HAP-1 (cell line): ENCODE measurements around the gene PAGE4.

Experiments
- DNase-seq, 2 experiments: peaks; one replicate each; pipeline ENCODE4 v3.0.0-alpha.2; 2016 to 2020; ENCODE audit warnings: low spot score in 2 of 2
- H3K27me3 ChIP-seq: fragments of 250-450 bp; sonication (Bioruptor Pico); 2 replicates; pipeline ENCODE4 v1.5.1; 2020; ENCODE audit warnings: low read depth, mild to moderate bottlenecking, moderate library complexity
- H3K36me3 ChIP-seq: fragments of 250-450 bp; sonication (Bioruptor Pico); replicated peaks from 2 replicates; pipeline ENCODE4 v1.5.1; 2020; ENCODE audit warnings: mild to moderate bottlenecking
- H3K4me1 ChIP-seq: fragments of 250-450 bp; sonication (Bioruptor Pico); 2 replicates; pipeline ENCODE4 v1.5.1; 2020; ENCODE audit warnings: mild to moderate bottlenecking
- H3K4me3 ChIP-seq: fragments of 250-450 bp; sonication (Bioruptor Pico); 2 replicates; pipeline ENCODE4 v1.5.1; 2020; ENCODE audit warnings: mild to moderate bottlenecking, moderate library complexity
- H3K9me3 ChIP-seq: fragments of 250-450 bp; sonication (Bioruptor Pico); 2 replicates; pipeline ENCODE4 v1.5.1; 2020; ENCODE audit warnings: mild to moderate bottlenecking, moderate library complexity
- in situ Hi-C: fragments of 300-500 bp; cut with MboI; formaldehyde crosslinking; loops from 3 replicates; pipeline ENCODE4 v1.14.3; 2020; ENCODE audit warnings: low sequenced_read_pairs, inconsistent platforms, mixed read lengths

Gene PAGE4, protein sequence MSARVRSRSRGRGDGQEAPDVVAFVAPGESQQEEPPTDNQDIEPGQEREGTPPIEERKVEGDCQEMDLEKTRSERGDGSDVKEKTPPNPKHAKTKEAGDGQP

DNA sequence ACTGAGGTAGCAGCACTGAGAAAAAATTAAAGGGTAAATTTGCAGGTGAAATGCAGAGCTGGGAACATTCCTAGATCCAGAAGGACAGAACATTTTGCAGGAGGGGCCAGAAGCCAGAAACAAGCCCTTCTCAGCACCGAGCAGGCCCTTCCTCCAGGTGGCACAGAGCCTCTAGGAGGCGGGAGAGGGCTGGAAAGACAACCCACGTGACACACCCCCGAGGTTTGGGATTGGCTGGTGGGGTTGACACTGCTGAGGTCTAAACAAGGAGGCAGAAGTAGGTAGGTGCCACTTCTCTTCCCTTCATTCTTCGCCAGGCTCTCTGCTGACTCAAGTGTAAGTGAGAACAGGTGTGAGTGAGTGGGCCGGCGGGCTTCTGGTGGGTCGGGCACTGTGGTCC lies at the start of gene PAGE4:
Gene PAGE4, plus strand, starts transcription at position 288 of the 400 bp plus-strand sequence. CDS start 1,126 bp downstream, outside the sequence.
- in situ Hi-C loops: no loop called here
- H3K36me3 ChIP-seq: no peaks in the 10 kb centered on the region
- H3K27me3 ChIP-seq: peaks cover 11% of the 10 kb centered on the region
- DNase-seq: peak in 1 of 2 experiments; percentile 41
- H3K4me1 ChIP-seq: no peaks in the 10 kb centered on the region
- no peaks in the 10 kb centered on the region for H3K9me3 ChIP-seq
- no peak within 1 kb of the TSS for H3K4me3 ChIP-seq

DNA sequence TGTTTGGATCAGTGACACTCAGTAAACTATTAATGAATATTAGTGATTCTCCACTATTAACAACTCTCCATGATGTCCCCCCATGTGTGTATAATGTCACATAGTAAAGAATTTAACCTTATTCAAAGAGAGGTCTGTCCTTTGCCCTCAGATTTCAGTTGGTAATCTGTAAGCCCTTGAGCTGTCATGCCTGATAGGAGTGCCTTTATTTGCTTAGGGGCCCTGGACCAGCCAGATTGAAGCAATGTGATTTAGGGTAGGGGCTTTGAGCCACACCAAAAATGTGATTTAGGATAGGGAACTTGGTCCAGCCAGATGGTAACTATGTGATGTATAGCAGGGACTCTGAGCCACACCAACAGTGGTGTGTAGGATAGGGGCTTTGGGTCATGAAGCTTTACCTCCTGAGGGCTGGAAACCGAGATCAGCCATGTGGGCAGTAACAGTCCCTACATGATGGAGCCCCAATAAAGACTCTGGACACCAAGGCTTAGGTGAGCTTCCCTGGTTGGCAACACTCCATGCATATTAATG lies 44.3 kb upstream of the PAGE4 start:
- peaks cover 3% of the 10 kb centered on the region; the same call in 1 of the 2 replicates for H3K27me3 ChIP-seq
- H3K9me3 ChIP-seq: no peaks in the 10 kb centered on the region
- no peaks in the 10 kb centered on the region for H3K36me3 ChIP-seq
- in situ Hi-C loops: no loop called here
- DNase-seq: no peak
- H3K4me3 ChIP-seq: no peak overlapping the region
- H3K4me1 ChIP-seq: no peaks in the 10 kb centered on the region

GRCh38 chrX:49792376-49792775 lies 36.7 kb upstream of the PAGE4 start:
- no peaks in the 10 kb centered on the region for H3K4me1 ChIP-seq
- peaks cover 4% of the 10 kb centered on the region for H3K27me3 ChIP-seq
- H3K36me3 ChIP-seq: no peaks in the 10 kb centered on the region
- H3K9me3 ChIP-seq: no peaks in the 10 kb centered on the region
- H3K4me3 ChIP-seq: no peak overlapping the region
- DNase-seq: no peak
- in situ Hi-C loops: no loop called here

- no peaks in the 10 kb centered on the region for H3K9me3 ChIP-seq
Observed at GRCh38 chrX:49793686-49794085, 35.4 kb upstream of the PAGE4 start.

GRCh38 chrX:49799828-49800227 lies 29.3 kb upstream of the PAGE4 start:
- Histone ChIP-seq H3K4me3 (no peak overlapping the region), H3K27me3 (peaks cover 6% of the 10 kb centered on the region), H3K9me3 (no peaks in the 10 kb centered on the region), H3K36me3 (no peaks in the 10 kb centered on the region), H3K4me1 (no peaks in the 10 kb centered on the region)
- in situ Hi-C loops: no loop called here
- no peak for DNase-seq

More at GRCh38 chrX:49793686-49794085, 35.4 kb upstream of the PAGE4 start:
- H3K4me1 ChIP-seq: no peaks in the 10 kb centered on the region
- no peak overlapping the region for H3K4me3 ChIP-seq
- no peaks in the 10 kb centered on the region for H3K36me3 ChIP-seq
- in situ Hi-C loops: no loop called here
- DNase-seq: no peak
- H3K27me3 ChIP-seq: peaks cover 3% of the 10 kb centered on the region; the same call in 1 of the 2 replicates

DNA sequence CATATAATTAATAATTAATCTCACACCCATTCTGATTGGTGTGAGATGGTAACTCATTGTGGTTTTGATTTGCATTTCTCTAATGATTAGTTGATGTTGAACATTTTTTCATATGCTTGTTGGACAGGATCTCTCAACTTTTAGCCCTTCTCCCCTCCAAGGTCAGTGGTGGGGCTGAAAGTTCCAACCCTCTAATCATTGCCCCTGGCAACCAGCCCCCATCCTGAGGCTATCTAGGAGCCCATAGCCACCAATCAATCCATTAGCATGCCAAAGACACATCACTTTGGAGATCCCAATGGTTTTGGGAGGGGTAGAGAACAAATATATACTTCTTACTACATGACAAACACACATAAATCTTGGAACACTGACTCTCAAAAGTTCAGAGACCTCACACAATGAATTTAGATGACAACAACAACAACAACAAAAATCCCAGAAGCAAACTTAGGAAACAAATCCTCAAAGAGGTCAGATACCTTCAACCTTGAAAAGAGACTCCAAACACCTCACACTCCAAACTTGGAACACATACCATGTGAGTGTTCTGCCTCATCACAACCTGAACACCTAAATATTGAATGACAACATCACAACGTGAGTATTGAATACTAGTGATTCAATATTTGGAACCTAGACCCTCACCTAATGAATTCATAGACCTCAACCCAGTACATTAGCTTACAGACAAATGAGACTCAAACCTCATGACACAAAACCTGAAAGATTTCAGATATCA lies 19.0 kb upstream of the PAGE4 start:
- in situ Hi-C loops: no loop called here
- no peaks in the 10 kb centered on the region for H3K9me3 ChIP-seq
- H3K4me3 ChIP-seq: no peak overlapping the region
- peaks cover 4% of the 10 kb centered on the region for H3K36me3 ChIP-seq
- no peaks in the 10 kb centered on the region for H3K27me3 ChIP-seq
- H3K4me1 ChIP-seq: no peaks in the 10 kb centered on the region
- DNase-seq: peak in 1 of 2 experiments; percentile 24

- in situ Hi-C loops: no loop called here
- no peaks in the 10 kb centered on the region for H3K4me1 ChIP-seq
Observed at GRCh38 chrX:49812177-49812576, 16.9 kb upstream of the PAGE4 start.

DNA sequence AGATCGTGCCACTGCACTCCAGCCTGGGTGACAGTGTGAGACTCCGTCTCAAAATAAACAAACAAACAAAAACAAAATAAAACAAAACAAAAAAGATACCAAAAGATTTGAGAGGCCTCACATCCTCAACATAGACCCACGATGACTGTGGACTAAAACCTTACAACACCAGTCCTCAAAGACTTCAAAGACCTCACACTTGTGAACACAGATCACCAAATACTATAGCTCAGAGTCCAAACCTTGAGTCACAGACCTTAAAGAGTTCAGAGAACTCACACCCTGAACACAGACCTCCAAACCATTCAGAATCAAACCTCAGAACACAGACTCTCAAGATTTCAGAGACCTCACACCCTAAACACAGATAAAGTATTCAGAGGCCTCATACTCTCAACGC lies 12.7 kb upstream of the PAGE4 start:
- H3K27me3 ChIP-seq: no peaks in the 10 kb centered on the region
- in situ Hi-C loops: no loop called here
- no peaks in the 10 kb centered on the region for H3K9me3 ChIP-seq
- DNase-seq: no peak
- no peaks in the 10 kb centered on the region for H3K36me3 ChIP-seq
- H3K4me1 ChIP-seq: no peaks in the 10 kb centered on the region
- no peak overlapping the region for H3K4me3 ChIP-seq

More at GRCh38 chrX:49812177-49812576, 16.9 kb upstream of the PAGE4 start:
- Histone ChIP-seq H3K36me3 (peaks cover 4% of the 10 kb centered on the region), H3K4me3 (no peak overlapping the region), H3K9me3 (no peaks in the 10 kb centered on the region), H3K27me3 (no peaks in the 10 kb centered on the region)
- DNase-seq: no peak

DNA sequence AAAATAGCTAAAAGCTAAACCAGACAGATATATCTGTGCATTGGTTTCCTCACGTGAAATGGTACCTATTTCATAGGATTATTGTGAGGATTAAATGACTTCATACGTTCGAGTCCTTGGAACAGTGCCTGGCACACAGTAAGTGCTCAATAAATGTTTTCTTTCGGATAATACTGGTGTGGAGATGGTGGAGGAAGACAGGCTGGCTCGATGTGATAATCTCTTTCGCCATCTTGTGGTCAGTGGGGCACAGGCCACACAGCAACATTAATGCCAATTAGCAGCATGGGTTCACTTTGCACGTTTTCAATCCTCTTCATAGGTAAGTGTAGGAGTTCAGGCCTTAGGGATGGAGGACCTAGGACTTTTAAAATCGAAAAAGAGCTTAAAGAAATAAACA lies 9.3 kb downstream of the PAGE4 start:
- Histone ChIP-seq H3K36me3 (no peaks in the 10 kb centered on the region), H3K27me3 (peaks cover 5% of the 10 kb centered on the region; the same call in 1 of the 2 replicates), H3K4me3 (no peak overlapping the region), H3K9me3 (no peaks in the 10 kb centered on the region), H3K4me1 (no peaks in the 10 kb centered on the region)
- peak; percentile 27 to 54 for DNase-seq
- in situ Hi-C loops: no loop called here

GRCh38 chrX:49840679-49841078 lies 11.6 kb downstream of the PAGE4 start:
- peak; percentile 65 to 86 for DNase-seq
- Histone ChIP-seq H3K4me1 (no peaks in the 10 kb centered on the region), H3K4me3 (no peak overlapping the region), H3K9me3 (no peaks in the 10 kb centered on the region), H3K36me3 (no peaks in the 10 kb centered on the region), H3K27me3 (no peaks in the 10 kb centered on the region)
- in situ Hi-C loops: no loop called here

- H3K4me1 ChIP-seq: no peaks in the 10 kb centered on the region
- no peaks in the 10 kb centered on the region for H3K27me3 ChIP-seq
- DNase-seq: no peak
- in situ Hi-C loops: no loop called here
- no peak overlapping the region for H3K4me3 ChIP-seq
- no peaks in the 10 kb centered on the region for H3K9me3 ChIP-seq
- no peaks in the 10 kb centered on the region for H3K36me3 ChIP-seq
Observed at GRCh38 chrX:49842621-49843020, 13.5 kb downstream of the PAGE4 start.

DNA sequence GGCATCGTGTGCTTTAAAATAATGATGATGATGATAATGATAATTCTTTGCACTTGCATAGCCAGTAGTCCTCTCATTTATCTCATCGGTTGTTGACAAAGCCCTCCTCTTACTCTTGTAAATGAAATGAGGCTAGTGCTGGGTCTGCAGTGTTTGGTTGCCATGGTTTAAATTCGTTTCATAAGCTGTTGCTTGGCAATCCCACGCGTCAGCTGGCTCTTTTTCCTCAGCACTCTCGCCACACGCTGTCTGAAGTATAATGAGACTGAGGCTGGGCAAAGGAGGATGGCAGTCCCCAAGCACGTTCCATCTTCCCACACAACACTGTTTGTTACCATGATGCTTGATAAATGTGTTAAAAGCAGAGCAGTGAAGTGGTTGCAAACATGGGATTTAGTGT lies 15.5 kb downstream of the PAGE4 start:
- in situ Hi-C loops: no loop called here
- Histone ChIP-seq H3K4me1 (no peaks in the 10 kb centered on the region), H3K9me3 (no peaks in the 10 kb centered on the region), H3K4me3 (no peak overlapping the region), H3K27me3 (0 out of 2 replicates have a peak, but pooled peaks cover 2% of the 10 kb centered on the region), H3K36me3 (no peaks in the 10 kb centered on the region)
- no peak for DNase-seq

DNA sequence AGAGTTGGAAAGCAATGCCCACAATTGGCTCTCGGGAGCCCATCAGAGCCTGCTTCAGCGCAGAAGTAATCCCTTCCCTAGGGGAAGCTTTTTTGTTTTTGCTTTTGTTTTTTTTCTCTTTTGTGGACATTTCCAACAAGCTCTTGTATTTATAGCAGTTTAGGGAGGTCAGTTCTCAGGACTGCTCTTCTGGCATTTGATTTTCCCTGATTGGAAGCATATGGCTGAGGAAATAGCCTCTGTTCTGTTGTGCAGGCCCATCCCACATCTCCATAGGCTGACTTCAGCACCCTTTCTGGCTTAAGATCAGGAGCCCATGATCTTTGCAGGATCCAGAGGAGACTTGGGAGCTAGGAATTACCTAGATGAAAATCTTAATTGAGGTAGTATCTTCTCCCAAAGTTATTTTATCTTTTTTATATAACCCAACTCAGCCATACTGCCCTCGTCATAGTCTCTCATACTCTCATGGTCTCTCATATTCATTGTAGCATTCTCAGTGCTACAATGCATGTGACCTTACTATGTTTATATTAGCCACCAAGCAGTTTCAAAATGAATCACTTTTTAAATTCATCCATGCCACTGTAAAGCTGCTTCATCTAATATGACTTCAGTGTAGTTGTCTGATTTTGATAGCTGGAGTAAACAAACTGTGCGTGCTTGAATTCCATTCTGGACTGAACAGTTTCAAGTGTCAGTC lies 16.7 kb downstream of the PAGE4 start:
- 0 out of 2 replicates have a peak, but pooled peaks cover 2% of the 10 kb centered on the region for H3K27me3 ChIP-seq
- DNase-seq: no peak
- in situ Hi-C loops: no loop called here
- H3K4me3 ChIP-seq: no peak overlapping the region
- H3K36me3 ChIP-seq: no peaks in the 10 kb centered on the region
- no peaks in the 10 kb centered on the region for H3K4me1 ChIP-seq
- no peaks in the 10 kb centered on the region for H3K9me3 ChIP-seq

- no peaks in the 10 kb centered on the region for H3K9me3 ChIP-seq
- H3K27me3 ChIP-seq: 0 out of 2 replicates have a peak, but pooled peaks cover 2% of the 10 kb centered on the region
- no peaks in the 10 kb centered on the region for H3K4me1 ChIP-seq
- H3K36me3 ChIP-seq: no peaks in the 10 kb centered on the region
- no peak overlapping the region for H3K4me3 ChIP-seq
- in situ Hi-C loops: no loop called here
- no peak for DNase-seq
Observed at GRCh38 chrX:49846522-49846921, 17.4 kb downstream of the PAGE4 start.
